Measurements from ENCODE around the gene FAM43A. TPM values are rescaled to one million over a fixed set of nuclear protein-coding genes. Genes with fewer than 3 reads are reported as not detected.

FAM43A gene
- polyA plus RNA-seq, 3 donors: 5.1 to 5.9 (median 5.3) TPM

DNA sequence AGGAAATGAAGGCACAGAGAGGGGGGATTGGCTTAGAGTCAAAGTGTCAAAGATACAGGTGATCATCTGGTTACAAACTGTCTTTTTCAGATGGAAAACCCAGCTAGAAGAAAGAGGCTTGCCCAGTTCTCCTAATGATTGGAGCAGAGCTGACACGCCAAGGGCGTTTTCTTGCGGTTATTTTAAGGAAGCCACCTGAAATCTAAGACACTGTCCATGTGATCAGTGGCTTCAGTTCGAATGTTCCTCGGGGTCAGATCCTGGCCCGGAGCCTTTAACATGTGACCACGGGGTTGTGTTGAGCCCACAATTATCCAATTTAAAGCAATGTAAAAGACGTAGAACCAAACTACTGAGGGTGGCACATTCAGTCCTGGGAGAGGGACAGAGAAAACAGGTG lies 19.5 kb downstream of the FAM43A start:
- no peak for DNase-seq (ENCODE audit: low read depth in 3 of 3, low spot score in 2 of 3)

GRCh38 chr3:194705761-194706160 lies 20.1 kb downstream of the FAM43A start:
- no peak for DNase-seq (ENCODE audit: low read depth in 3 of 3, low spot score in 2 of 3)

GRCh38 chr3:194707147-194707540 lies 21.5 kb downstream of the FAM43A start:
- DNase-seq (ENCODE audit: low read depth in 3 of 3, low spot score in 2 of 3): no peak

DNA sequence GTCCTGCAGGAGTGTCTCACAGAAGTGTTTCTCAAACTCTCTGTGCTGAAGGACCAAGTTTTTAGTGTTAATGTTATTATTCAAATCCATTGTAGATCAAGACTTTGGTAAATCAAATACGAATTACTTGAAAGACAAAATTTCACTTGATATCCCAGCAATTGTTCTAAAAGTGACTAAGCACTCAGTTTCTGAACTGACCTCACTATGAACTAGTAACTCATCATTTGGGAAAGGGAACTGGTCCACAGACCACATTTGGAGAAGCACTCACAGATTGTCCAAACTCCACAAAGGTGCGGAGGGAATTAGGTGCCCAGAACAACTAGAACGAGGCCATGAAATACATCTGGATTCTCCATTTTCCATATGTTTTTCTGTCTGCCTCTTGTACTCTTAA lies 25.6 kb downstream of the FAM43A start:
- no peak for DNase-seq (ENCODE audit: low read depth in 3 of 3, low spot score in 2 of 3)

GRCh38 chr3:194711913-194712312 lies 26.2 kb downstream of the FAM43A start:
- no peak for DNase-seq (ENCODE audit: low read depth in 3 of 3, low spot score in 2 of 3)

- no peak for DNase-seq (ENCODE audit: low read depth in 3 of 3, low spot score in 2 of 3)
These were observed 27.8 kb downstream of the FAM43A start for GRCh38 chr3:194713299-194714136.

DNA sequence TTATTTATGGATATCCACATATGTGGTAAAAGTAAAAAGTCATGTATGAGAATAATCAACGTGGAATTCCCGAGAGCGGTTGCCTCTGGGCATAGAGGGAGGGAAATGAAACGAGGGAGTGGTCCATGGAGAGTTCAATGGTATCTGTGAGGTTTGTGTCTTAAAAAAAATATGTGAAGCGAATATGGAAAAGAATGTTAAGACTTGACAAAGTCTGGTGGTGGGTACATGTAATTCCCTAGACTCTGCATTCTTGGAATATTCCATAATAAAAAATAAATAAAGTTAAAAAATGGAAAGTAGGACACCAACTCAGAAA lies 28.4 kb downstream of the FAM43A start:
- no peak for DNase-seq (ENCODE audit: low read depth in 3 of 3, low spot score in 2 of 3)

DNA sequence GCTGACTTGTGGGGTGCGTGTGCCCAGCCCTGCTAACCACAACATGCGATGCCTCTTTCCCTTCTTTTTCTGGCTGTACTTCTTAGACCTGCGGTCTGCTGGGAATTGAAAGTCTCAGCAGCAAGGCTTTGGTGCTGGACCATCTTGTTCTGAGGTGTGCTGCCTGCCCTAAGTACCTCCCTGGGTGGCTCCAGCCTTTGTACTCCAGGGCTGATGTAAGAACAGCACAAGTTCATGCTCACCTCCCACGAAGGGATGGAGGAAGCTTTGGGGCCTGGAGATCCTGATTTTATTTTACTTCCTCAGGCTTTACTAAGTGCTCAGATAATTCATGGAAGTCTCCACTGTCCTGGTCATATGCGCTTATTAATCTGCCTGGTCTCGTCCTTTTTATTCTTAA lies 28.9 kb downstream of the FAM43A start:
- no peak for DNase-seq (ENCODE audit: low read depth in 3 of 3, low spot score in 2 of 3)

DNA sequence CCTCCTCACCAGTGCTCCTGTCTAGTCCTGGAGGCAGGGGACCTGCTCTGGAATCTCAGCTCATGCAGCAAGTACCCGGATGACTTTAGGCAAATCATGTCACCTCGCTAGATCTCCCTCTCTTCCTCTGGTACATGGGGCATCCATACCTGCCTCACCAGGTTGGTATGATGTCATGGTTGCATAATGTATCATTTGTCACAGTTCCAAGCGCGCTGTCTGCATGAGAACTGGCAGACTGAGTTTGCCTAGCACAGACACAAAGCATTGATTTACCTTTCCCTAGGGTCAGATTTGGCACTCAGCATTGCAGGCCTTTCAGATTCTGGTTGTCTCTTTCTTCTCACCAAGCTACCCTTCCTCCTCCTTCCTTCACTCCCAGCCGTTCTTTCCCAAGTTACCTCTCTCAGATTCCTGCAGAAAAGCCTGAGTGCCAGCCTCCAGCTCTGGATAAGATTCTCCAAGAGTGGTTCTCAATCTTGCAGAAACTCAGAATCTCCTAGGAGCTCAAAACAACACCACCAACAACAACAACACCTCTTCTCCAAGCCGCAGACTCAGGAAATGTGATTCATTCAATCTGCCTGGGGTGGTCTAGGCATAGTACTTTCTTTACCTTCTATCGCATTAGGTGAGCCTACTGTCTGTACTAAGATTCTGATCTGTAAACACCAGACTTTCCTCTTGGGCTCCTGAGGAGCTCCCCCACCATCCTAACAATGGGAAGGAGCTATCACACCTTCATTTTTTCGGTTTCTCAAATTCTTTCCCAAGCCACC lies 29.5 kb downstream of the FAM43A start:
- DNase-seq (ENCODE audit: low read depth in 3 of 3, low spot score in 2 of 3): no peak

DNA sequence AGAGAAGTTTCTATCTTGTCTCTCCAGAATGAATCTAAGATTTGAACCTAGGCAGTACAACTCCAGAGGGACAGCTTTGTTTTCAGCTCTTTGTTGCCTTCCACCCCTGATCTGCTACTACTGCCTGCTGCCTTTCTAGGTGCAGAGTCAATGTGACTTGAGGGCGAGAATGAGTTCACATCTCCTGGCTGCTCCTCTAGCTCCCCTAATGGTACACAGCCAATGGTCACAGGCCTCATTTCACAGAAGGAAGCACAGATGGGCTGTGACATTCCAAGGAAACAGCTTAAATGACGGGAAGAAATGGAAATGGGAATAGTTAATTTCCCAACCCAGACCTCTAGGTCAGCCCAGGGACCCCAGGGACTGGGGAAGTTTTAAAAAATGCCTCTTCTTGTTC lies 32.4 kb downstream of the FAM43A start:
- DNase-seq (ENCODE audit: low read depth in 3 of 3, low spot score in 2 of 3): no peak

DNA sequence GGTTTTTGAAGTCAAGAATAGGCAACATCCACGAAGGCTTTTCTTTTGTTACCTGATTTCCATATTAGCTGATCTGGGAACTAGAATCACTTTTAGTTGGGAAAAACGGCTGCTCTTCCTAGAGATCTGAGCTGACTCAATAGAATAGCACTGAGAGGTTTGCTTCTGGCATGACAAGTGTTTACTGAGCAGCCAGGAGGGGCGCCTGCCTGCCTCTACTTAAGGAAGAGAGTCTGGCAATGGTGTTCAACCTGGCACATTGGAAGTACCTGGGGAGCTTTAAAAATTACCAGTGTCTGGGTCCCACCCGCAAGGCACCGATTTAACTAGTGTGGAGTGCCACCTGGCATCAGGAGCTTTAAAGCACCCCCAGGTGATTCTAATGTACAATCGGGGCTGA lies 34.4 kb downstream of the FAM43A start:
- DNase-seq (ENCODE audit: low read depth in 3 of 3, low spot score in 2 of 3): no peak

GRCh38 chr3:194723846-194724618 lies 38.3 kb downstream of the FAM43A start:
- no peak for DNase-seq (ENCODE audit: low read depth in 3 of 3, low spot score in 2 of 3)

GRCh38 chr3:194725346-194725745 lies 39.7 kb downstream of the FAM43A start:
- DNase-seq (ENCODE audit: low read depth in 3 of 3, low spot score in 2 of 3): no peak

DNA sequence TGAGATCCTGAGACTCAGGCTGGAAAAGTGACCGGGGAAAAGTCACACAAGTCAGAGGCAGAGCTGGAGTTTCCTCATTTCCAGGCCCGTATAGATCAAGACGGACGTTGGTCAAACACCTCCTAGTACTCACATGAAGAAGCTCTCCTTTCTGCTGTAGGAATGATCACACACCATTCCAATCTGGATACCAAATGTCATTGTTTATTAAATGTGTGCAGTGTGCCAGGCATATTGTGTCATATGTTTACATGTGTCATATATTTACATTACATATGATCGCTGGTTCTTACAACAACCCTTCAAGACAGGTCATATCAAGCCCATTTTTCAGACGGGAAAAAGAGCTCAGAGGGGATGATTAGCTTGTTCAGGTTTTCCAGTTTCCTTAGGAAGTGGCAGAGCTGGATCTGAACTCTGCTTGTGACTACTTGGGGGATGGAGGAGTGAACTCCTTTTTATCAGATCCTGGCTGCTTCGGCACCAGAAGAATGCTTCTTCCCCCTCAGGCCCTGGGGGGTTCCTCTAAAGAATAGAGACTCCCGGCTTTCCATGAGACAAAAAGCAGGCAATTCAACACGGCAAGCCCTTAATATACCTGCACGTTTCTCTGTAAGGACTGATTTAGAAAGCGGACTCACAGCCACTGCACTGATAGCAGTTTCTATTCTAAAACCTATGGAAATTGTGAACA lies 41.9 kb downstream of the FAM43A start:
- no peak for DNase-seq (ENCODE audit: low read depth in 3 of 3, low spot score in 2 of 3)

- DNase-seq (ENCODE audit: low read depth in 3 of 3, low spot score in 2 of 3): no peak
These were observed 43.3 kb downstream of the FAM43A start for GRCh38 chr3:194728986-194729385.

DNA sequence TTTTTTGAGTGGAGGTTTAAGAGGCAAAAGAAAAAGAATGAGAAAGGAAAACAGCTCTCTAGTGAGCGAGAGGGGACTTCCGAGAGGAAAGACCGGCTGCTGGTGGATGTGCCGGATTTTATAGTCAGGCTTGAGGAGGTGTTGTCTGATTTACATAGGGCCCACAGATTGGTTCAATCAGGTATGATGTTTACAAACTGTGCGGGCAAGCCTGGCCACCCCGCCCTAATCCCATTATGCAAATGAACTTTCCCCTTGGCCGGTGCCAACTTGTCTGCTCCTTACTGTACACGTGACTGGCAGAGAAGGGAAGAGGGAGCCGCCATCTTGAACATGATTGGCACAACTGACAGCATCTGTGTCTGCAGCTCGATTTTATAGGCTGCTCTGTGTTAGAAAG lies 44.7 kb downstream of the FAM43A start:
- DNase-seq (ENCODE audit: low read depth in 3 of 3, low spot score in 2 of 3): peak in 2 of 3 donors; percentile 54 to 57

DNA sequence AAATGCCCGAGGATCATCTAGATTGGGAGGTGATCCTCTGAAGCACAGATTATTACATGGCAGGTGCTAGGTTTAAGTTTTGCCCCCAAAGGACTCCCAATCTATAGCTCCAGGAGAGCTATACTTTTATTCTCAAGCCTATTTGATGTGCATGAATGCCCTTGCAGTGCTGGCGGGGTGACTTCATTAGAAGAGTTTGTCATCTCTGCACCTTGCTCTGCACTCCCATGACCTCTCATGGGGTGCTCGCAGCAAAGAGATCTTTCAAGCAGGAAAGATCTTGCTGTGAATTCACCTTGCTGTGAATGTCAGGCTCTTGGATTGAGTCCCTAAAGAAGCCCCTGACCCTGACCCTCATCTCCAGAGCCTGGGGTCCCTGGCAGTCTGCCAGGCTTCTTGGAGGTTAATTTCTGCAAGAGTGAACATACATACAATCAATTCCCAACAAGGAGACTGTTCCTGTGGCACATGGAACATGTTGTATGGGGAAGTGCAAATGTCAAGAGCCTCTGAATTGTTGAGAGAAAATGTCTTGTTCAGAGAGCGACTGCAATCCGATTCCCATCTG lies 45.9 kb downstream of the FAM43A start:
- no peak for DNase-seq (ENCODE audit: low read depth in 3 of 3, low spot score in 2 of 3)

- DNase-seq (ENCODE audit: low read depth in 3 of 3, low spot score in 2 of 3): no peak
These were observed 46.9 kb downstream of the FAM43A start for GRCh38 chr3:194732617-194733016.

- DNase-seq (ENCODE audit: low read depth in 3 of 3, low spot score in 2 of 3): no peak
These were observed 50.7 kb downstream of the FAM43A start for GRCh38 chr3:194736277-194736895.

All from right renal cortex interstitium (tissue), 3 donors.